ENCODE measurements around the gene PLA2G15.

The PLA2G15 gene

GRCh38 chr16:68244903-68245853, at the start of gene PLA2G15:
TSS of gene PLA2G15 (plus strand) at chr16:68245373. CDS start at chr16:68245427, 54 bp downstream.
- peak; percentile 49 for DNase-seq

- no peak for DNase-seq
Measured at GRCh38 chr16:68197250-68197649, 47.9 kb upstream of the PLA2G15 start.

GRCh38 chr16:68200088-68200783, 44.9 kb upstream of the PLA2G15 start:
- no peak for DNase-seq

- no peak for DNase-seq
Measured at GRCh38 chr16:68202091-68202519, 43.1 kb upstream of the PLA2G15 start.

GRCh38 chr16:68206245-68206644, 38.9 kb upstream of the PLA2G15 start:
- no peak for DNase-seq

GRCh38 chr16:68214726-68215125, 30.4 kb upstream of the PLA2G15 start:
- no peak for DNase-seq

- no peak for DNase-seq
Measured at GRCh38 chr16:68215302-68215701, 29.9 kb upstream of the PLA2G15 start.

GRCh38 chr16:68216240-68216639, 28.9 kb upstream of the PLA2G15 start:
- no peak for DNase-seq

GRCh38 chr16:68217506-68217905, 27.7 kb upstream of the PLA2G15 start:
- no peak for DNase-seq

- DNase-seq, result no peak
Measured at GRCh38 chr16:68219725-68220351, 25.3 kb upstream of the PLA2G15 start.

GRCh38 chr16:68223072-68223471, 22.1 kb upstream of the PLA2G15 start:
- no peak for DNase-seq

GRCh38 chr16:68226116-68226515, 19.1 kb upstream of the PLA2G15 start:
- DNase-seq, result no peak

GRCh38 chr16:68227183-68227793, 17.9 kb upstream of the PLA2G15 start:
- no peak for DNase-seq

- no peak for DNase-seq
Measured at GRCh38 chr16:68227850-68228553, 17.2 kb upstream of the PLA2G15 start.

GRCh38 chr16:68228652-68229051, 16.5 kb upstream of the PLA2G15 start:
- no peak for DNase-seq

GRCh38 chr16:68229431-68230175, 15.6 kb upstream of the PLA2G15 start:
- peak; percentile 27 for DNase-seq

GRCh38 chr16:68230176-68230571, 15.0 kb upstream of the PLA2G15 start:
- no peak for DNase-seq

- DNase-seq, result no peak
Measured at GRCh38 chr16:68230956-68231355, 14.2 kb upstream of the PLA2G15 start.

- no peak for DNase-seq
Measured at GRCh38 chr16:68231384-68232136, 13.6 kb upstream of the PLA2G15 start.

GRCh38 chr16:68232335-68232734, 12.8 kb upstream of the PLA2G15 start:
- no peak for DNase-seq
